Neutrophil (primary cell): ENCODE measurements around the gene ZSWIM8.

ENCODE experiments used
- H3K27ac ChIP-seq: fragments of 200-600 bp; sonication (generic); 2 replicates; pipeline ENCODE4 v1.5.1; 2016; ENCODE audit warnings: mild to moderate bottlenecking, moderate library complexity
- H3K27me3 ChIP-seq: fragments of 200-600 bp; sonication (generic); 2 replicates; pipeline ENCODE4 v1.6.0; 2016; ENCODE audit warnings: mild to moderate bottlenecking
- H3K36me3 ChIP-seq: fragments of 200-600 bp; sonication (generic); 2 replicates; pipeline ENCODE4 v1.5.1; 2017
- H3K4me1 ChIP-seq, 2 experiments: fragments of 200-600 bp in 1 of 2; sonication (generic) in 1 of 2; 1 replicate in 1 of 2; 2 replicates in 1 of 2; pipeline versions ENCODE4 v1.5.1 to v1.6.1; 2013 to 2016; ENCODE audit warnings: low read depth in 1 of 2, low read length in 1 of 2, mild to moderate bottlenecking in 1 of 2, moderate library complexity in 1 of 2; ENCODE audit not compliant: control insufficient read depth in 1 of 2, insufficient read depth in 1 of 2
- H3K4me3 ChIP-seq, 2 experiments: fragments of 200-600 bp in 1 of 2; sonication (generic) in 1 of 2; 1 replicate in 1 of 2; 2 replicates in 1 of 2; pipeline ENCODE4 v1.5.1; 2013 to 2016; ENCODE audit warnings: low read depth in 1 of 2, low read length in 1 of 2, mild to moderate bottlenecking in 1 of 2, moderate library complexity in 1 of 2
- H3K9me3 ChIP-seq: fragments of 200-600 bp; sonication (generic); 2 replicates; pipeline ENCODE4 v1.5.1; 2016
- CTCF ChIP-seq: fragments of 200-600 bp; sonication (generic); IDR thresholded peaks from 2 replicates; pipeline ENCODE4 v1.5.1; 2016; ENCODE audit warnings: antibody characterized with exemption

ZSWIM8 gene

GRCh38 chr10:73768881-73769280 lies 16.5 kb upstream of the ZSWIM8 start:
- no peaks in the 10 kb centered on the region for H3K9me3 ChIP-seq
- TF ChIP-seq CTCF, result no peak
- no peak overlapping the region for H3K4me3 ChIP-seq
- H3K4me1 ChIP-seq, result peaks cover 18 to 27% of the 10 kb centered on the region in 2 experiments
- no peak overlapping the region for H3K27ac ChIP-seq
- H3K27me3 ChIP-seq, result no peaks in the 10 kb centered on the region
- H3K36me3 ChIP-seq, result peaks cover 76% of the 10 kb centered on the region

GRCh38 chr10:73769396-73769795 lies 16.0 kb upstream of the ZSWIM8 start:
- Histone ChIP-seq H3K4me1 (peaks cover 23 to 32% of the 10 kb centered on the region in 2 experiments), H3K27ac (no peak overlapping the region)
- TF ChIP-seq CTCF, result no peak

GRCh38 chr10:73771722-73772280 lies 13.6 kb upstream of the ZSWIM8 start:
- peaks cover 47% of the 10 kb centered on the region for H3K36me3 ChIP-seq
- H3K4me1 ChIP-seq, result peaks cover 33 to 41% of the 10 kb centered on the region in 2 experiments
- H3K4me3 ChIP-seq, result peak overlapping the region; percentile 83 to 94
- peak overlapping the region; percentile 97 for H3K27ac ChIP-seq
- H3K9me3 ChIP-seq, result no peaks in the 10 kb centered on the region
- no peaks in the 10 kb centered on the region for H3K27me3 ChIP-seq
- TF ChIP-seq CTCF, result no peak

More at GRCh38 chr10:73769396-73769795, 16.0 kb upstream of the ZSWIM8 start:
- peaks cover 71% of the 10 kb centered on the region for H3K36me3 ChIP-seq
- H3K27me3 ChIP-seq, result no peaks in the 10 kb centered on the region
- no peaks in the 10 kb centered on the region for H3K9me3 ChIP-seq
- H3K4me3 ChIP-seq, result no peak overlapping the region

- H3K4me1 ChIP-seq, result peaks cover 33 to 41% of the 10 kb centered on the region in 2 experiments
- H3K9me3 ChIP-seq, result no peaks in the 10 kb centered on the region
- TF ChIP-seq CTCF, result peak; percentile 19
- peaks cover 40% of the 10 kb centered on the region for H3K36me3 ChIP-seq
- no peaks in the 10 kb centered on the region for H3K27me3 ChIP-seq
- H3K4me3 ChIP-seq, result peak overlapping the region; percentile 83 to 94
- H3K27ac ChIP-seq, result peak overlapping the region; percentile 97
These were observed 12.9 kb upstream of the ZSWIM8 start for GRCh38 chr10:73772281-73773151.

GRCh38 chr10:73773152-73773879 lies 12.1 kb upstream of the ZSWIM8 start:
- Histone ChIP-seq H3K27me3 (no peaks in the 10 kb centered on the region), H3K4me1 (peaks cover 33 to 36% of the 10 kb centered on the region in 2 experiments), H3K27ac (peak overlapping the region; percentile 97), H3K9me3 (no peaks in the 10 kb centered on the region), H3K4me3 (peak overlapping the region; percentile 83 to 94), H3K36me3 (peaks cover 32% of the 10 kb centered on the region)
- TF ChIP-seq CTCF, result no peak
